HG03354 (cell line): ENCODE results near the gene SOX30.

ENCODE experiments used
- ATAC-seq: cut with Tn5 transposase; IDR thresholded peaks from one replicate; pipeline ENCODE4 v1.9.1; 2021; ENCODE audit warnings: mild to moderate bottlenecking; ENCODE audit not compliant: unreplicated experiment, poor library complexity, severe bottlenecking

SOX30 gene

GRCh38 chr5:157668356-157668755 is 16.1 kb upstream of the SOX30 start:
- no peak for ATAC-seq

GRCh38 chr5:157665467-157666070 is 13.3 kb upstream of the SOX30 start:
- no peak for ATAC-seq

GRCh38 chr5:157659868-157660660 is 7.8 kb upstream of the SOX30 start:
- no peak for ATAC-seq

- ATAC-seq: no peak
These were observed 6.7 kb upstream of the SOX30 start for GRCh38 chr5:157658893-157659292.

GRCh38 chr5:157657516-157657915 is 5.3 kb upstream of the SOX30 start:
- ATAC-seq: no peak

GRCh38 chr5:157651623-157652376 is 438 bp downstream of the SOX30 start:
- ATAC-seq: peak; percentile 85

GRCh38 chr5:157650991-157651611 is 1.1 kb downstream of the SOX30 start:
- no peak for ATAC-seq

- ATAC-seq: no peak
These were observed 3.1 kb downstream of the SOX30 start for GRCh38 chr5:157649101-157649500.

- ATAC-seq: no peak
These were observed 3.8 kb downstream of the SOX30 start for GRCh38 chr5:157648275-157648990.

- ATAC-seq: no peak
These were observed 11.7 kb downstream of the SOX30 start for GRCh38 chr5:157640406-157641066.

GRCh38 chr5:157630341-157630740 is 21.9 kb downstream of the SOX30 start:
- ATAC-seq: no peak

GRCh38 chr5:157626831-157627230 is 25.4 kb downstream of the SOX30 start:
- ATAC-seq: no peak

GRCh38 chr5:157624144-157624543 is 28.1 kb downstream of the SOX30 start:
- ATAC-seq: no peak

GRCh38 chr5:157620776-157621175 is 31.5 kb downstream of the SOX30 start:
- no peak for ATAC-seq

GRCh38 chr5:157618191-157618765 is 34.0 kb downstream of the SOX30 start:
- no peak for ATAC-seq

GRCh38 chr5:157616785-157617184 is 35.5 kb downstream of the SOX30 start:
- no peak for ATAC-seq

- no peak for ATAC-seq
These were observed 38.6 kb downstream of the SOX30 start for GRCh38 chr5:157613385-157614245.

GRCh38 chr5:157612581-157612980 is 39.7 kb downstream of the SOX30 start:
- no peak for ATAC-seq
